Liver (tissue), 3 donors: ENCODE results near the gene ZNF879.
A peak's percentile ranks its signal among the peaks of the same experiment; 100 is the strongest.

Experiments used
- ATF3 ChIP-seq: IDR thresholded peaks from 2 replicates; pipeline ENCODE4 v1.6.1; 2016; ENCODE audit warnings: antibody characterized with exemption
- CTCF ChIP-seq: fragments of 150-350 bp; IDR thresholded peaks from 2 replicates; pipeline ENCODE4 v1.5.1; 2017; ENCODE audit warnings: improper control_type of control experiment, low read depth, low read length; ENCODE audit not compliant: missing input control
- EGR1 ChIP-seq, 2 donors: IDR thresholded peaks; 2 replicates each; pipeline ENCODE4 v1.6.1; 2016 to 2018; ENCODE audit warnings: antibody characterized with exemption in 2 of 2, low read depth in 2 of 2
- JUND ChIP-seq, 2 donors: IDR thresholded peaks; 2 replicates each; pipeline ENCODE4 v1.6.1; 2016; ENCODE audit warnings: antibody characterized with exemption in 2 of 2
- MAX ChIP-seq: IDR thresholded peaks from 2 replicates; pipeline ENCODE4 v1.6.1; 2016; ENCODE audit warnings: antibody characterized with exemption
- REST ChIP-seq: IDR thresholded peaks from 2 replicates; pipeline ENCODE4 v1.6.1; 2016; ENCODE audit warnings: antibody characterized with exemption, mild to moderate bottlenecking
- SP1 ChIP-seq: IDR thresholded peaks from 2 replicates; pipeline ENCODE4 v1.6.1; 2018; ENCODE audit warnings: antibody characterized with exemption, mild to moderate bottlenecking
- TAF1 ChIP-seq: conservative IDR thresholded peaks from 2 replicates; pipeline ENCODE4 v1.6.1; 2016; ENCODE audit warnings: antibody characterized with exemption, mild to moderate bottlenecking
- donor health status: healthy.
- donor health status: healthy.

- TF ChIP-seq REST (no peak), CTCF (no peak), ATF3 (no peak), MAX (peak; percentile 71), TAF1 (no peak), EGR1 (IDR thresholded peaks at IDR 0.05; ENCODE audit: low read depth in 2 of 2) (peak in 1 of 2 donors; percentile 21), SP1 (peak; percentile 29), JUND (IDR thresholded peaks at IDR 0.05) (no peak)
Measured at GRCh38 chr5:179023528-179024189, at the start of gene ZNF879.
